HG03039 (cell line): Measurements from ENCODE around the gene ZDHHC14.

Experiments used
- ATAC-seq: cut with Tn5 transposase; IDR thresholded peaks from one replicate; pipeline ENCODE4 v1.9.1; 2021; ENCODE audit warnings: mild to moderate bottlenecking, moderate library complexity; ENCODE audit not compliant: unreplicated experiment

ZDHHC14 gene

GRCh38 chr6:157609556-157609955, 228.6 kb downstream of the ZDHHC14 start:
- no peak for ATAC-seq

GRCh38 chr6:157610451-157610999, 229.5 kb downstream of the ZDHHC14 start:
- ATAC-seq: no peak

DNA sequence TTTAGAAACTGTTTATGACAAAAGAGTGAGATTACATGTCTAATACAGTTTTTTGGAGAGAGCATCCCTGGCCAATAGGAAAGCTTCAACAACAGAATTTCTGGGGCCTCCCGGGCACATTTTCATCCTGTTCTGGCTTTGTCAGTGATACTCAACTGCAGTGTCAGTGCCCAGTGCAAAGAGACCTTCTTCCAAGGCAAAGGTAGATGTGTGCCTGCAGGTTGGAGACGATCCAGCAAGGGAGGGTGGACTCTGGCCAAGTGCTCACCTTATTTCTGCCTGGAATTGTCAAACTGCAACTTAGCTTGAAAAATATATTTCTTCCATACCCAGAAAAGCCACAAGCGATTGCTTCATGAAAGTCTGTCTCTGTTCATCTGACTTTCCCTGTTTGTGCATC, 230.4 kb downstream of the ZDHHC14 start:
- no peak for ATAC-seq

GRCh38 chr6:157613011-157613522, 232.1 kb downstream of the ZDHHC14 start:
- ATAC-seq: no peak

DNA sequence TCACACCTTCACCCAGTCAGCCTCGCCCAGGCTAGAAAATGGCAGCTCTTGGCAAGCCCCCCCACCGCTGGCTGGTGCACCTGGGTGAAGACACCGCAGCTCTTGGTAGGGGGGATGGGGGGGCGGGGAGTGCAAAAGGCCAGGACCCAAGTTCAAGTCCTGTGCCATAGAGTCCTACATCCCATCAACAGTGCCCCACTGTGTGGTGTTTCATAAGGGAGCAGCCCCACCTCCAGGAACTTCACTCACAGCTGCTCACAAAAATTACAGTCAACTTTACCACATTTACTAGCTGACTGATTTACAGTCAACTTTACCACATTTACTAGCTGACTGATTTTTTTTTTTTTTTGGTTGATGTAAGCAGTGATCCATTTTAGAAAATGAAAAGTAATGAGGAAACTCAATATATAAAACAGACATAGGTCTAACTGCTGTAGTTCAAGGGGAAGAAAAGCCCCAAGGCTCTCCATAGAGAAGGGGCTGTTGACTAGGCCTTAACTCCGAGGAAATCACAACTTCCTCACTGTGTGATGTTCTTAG, 233.1 kb downstream of the ZDHHC14 start:
- ATAC-seq: no peak

DNA sequence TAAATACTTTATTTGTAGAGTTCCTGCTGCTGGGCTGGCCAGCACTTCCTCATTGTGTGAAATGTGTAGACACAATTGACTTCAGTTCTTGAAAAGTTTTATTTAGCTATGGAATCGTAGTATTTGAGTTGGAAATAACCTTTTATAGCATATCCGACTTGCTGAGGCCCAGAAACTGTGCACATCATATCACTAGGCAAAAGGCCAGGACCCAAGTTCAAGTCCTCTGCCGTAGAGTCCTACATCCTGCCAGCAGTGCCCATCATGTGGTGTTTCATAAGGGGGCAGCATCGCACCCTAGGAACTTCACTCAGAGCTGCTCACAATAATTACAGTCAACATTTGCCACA, 234.4 kb downstream of the ZDHHC14 start:
- no peak for ATAC-seq

DNA sequence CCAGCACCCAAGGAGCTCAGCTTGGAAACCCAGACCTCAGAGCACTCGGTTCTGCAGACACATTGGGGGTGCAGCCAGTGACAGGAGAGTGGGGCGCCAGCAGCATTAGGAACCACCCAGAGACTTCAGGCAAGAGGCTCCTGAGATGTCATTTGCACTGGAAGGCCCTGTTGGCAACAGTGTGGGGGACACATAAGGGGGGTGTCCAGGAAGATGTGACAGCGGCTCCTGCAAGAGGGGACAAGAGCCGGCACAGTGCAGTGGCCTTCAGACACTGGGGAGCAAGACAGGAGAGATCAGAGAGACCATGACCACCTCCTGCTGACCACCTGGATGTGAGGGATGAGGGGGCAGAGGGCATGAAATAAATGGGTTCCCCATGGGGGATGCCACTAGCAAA, 235.0 kb downstream of the ZDHHC14 start:
- ATAC-seq: no peak

DNA sequence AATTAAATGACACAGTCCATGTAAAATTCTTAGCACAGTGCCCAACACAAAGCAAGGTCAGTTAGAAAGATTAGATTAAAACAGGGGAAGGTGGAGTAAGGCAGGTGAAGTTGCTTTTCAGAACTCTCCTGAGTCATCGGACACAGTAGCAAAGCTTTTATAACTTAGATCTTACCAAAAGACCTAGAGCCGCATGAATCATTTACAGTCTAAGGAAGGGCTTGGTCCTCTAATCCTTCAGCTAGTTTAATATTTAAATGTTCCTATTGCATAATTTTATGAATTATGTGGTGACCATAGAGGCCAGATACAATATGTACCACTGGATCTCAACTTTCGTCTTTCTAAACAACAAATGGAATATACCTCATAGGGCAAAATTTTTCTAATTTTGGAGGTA, 240.0 kb downstream of the ZDHHC14 start:
- ATAC-seq: no peak

DNA sequence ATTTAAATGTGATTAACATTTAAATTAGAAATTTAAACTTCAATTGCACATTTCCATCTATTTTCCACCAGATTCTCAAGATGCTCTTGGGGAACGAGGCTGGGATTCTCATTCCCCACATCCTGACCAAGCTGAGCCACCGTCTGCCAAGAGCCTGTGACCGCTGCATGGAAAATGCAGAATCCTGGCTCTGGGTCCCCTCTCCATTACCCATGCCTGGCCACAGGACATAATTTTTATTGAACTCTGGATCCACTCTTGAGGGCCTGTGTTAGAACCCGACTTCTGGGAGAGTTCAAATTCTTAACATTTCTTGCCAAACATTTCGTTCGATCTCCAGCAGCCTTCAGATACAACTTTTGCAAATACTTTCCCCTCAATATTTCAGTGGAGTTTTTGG, 240.4 kb downstream of the ZDHHC14 start:
- no peak for ATAC-seq

GRCh38 chr6:157622427-157622826, 241.4 kb downstream of the ZDHHC14 start:
- ATAC-seq: no peak

DNA sequence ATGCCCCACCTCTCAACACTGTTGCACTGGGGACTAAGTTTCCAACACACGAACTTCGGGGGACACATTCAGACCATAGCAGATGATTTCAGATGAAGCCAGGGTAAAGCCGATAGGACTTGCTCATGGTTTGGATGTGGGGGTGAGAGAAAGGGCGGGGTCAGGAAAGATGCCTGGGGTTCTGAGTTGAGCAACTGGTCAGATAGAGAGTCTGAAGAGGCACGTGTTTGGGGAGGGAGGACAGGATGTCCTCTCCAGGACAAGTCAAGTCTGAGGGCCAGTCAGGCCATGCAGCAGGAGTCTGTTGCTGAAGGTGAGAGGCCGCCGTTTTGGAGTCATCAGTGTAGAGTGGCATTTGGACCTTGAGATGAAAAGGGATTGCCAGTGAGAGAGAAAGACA, 244.1 kb downstream of the ZDHHC14 start:
- no peak for ATAC-seq

DNA sequence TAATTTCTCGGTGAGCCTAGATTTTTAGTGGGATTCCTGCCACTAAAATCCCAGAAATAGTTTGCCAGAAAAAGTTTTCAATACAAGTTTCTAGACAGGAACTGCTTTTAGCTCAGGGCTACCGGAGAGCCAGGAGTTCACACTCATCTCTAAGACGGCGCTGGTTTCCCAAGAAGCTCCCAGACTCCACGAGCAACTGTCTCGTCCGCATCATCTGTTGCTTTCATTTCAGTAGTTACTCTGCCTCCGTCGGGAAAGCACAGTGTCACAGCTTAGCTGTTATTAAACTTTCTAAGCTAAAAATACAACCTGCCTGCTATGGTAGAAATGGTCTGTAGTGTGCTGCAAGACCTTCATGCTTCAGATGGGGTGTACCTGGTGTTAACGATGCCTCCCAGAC, 244.8 kb downstream of the ZDHHC14 start:
- no peak for ATAC-seq

DNA sequence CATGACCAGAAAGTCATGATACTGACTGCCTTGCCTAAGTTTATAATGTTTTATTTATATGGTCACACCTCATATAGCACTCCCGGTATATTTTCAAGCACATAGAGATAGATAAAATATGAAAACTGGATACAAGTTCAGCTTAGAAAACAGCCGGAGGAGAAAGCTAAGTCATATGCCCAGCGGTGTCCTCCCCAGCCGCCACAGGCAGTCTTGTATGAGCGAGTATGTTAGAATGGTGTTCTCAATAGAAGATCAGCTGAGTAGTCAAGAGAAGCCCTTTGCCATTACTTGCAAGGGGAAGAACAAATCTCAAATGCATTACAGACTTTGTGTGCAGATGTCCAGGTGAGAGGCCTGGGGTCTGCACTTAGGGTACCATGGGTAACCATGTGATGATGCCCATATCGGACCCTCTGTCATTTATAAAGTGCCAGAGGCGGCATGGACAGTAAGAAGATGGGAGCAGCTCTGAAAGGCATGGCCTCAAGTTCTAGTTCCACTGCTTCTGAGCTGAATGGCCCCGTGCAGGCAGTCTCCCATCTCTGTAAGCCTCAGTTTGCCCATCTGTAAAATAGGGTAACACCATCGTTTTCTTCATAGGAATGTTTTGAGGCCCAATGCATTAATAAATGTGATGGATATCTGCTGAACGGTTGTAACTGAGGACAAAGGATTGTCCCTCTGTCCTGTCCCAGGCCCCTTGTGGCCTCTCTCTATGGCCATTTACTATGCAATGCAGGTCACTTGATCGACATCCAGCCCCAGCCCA, 246.4 kb downstream of the ZDHHC14 start:
- no peak for ATAC-seq

- no peak for ATAC-seq
Measured at GRCh38 chr6:157628463-157628862, 247.5 kb downstream of the ZDHHC14 start.

- no peak for ATAC-seq
Measured at GRCh38 chr6:157629220-157629619, 248.2 kb downstream of the ZDHHC14 start.

DNA sequence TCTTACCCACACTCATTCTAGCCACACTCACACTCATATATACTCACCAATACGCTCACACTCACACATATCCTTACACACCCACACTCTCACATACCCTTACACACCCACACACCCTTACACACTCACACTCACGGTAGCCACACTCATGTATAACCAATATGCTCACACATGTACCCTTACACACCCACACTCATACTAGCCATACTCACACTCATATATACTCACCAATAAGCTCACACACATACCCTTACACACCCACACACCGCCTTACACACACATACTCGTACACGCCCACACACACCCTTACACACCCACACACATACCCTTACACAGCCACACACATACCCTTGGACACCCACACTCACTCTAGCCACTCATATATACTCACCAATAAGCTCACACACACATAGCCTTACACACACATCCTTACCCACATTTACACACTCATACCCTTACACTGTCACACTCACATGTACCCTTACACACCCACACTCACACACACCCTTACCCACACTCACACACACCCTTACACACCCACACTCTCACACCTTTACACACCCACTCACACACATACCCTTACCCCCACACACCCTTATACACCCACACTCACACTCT, 249.6 kb downstream of the ZDHHC14 start:
- no peak for ATAC-seq

DNA sequence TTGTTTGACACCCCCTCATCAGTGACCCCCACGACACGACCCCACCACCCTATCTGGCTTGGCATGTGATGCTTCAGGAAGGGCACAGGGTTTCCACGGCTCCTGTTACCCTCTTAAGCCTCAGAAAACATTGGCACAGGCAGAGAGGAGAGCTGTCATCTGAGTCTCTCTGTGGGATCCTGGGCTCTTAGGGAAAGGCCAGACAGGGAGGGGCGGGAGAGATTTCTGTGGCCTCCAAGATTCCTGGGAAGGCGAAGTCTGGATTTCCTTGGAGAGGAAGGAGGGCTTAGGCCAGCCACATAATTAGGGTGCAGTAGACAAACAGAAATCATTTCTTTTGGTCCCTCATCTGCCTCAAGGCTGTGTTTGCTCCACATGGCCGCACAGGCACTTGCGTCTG, 250.4 kb downstream of the ZDHHC14 start:
- ATAC-seq: no peak

DNA sequence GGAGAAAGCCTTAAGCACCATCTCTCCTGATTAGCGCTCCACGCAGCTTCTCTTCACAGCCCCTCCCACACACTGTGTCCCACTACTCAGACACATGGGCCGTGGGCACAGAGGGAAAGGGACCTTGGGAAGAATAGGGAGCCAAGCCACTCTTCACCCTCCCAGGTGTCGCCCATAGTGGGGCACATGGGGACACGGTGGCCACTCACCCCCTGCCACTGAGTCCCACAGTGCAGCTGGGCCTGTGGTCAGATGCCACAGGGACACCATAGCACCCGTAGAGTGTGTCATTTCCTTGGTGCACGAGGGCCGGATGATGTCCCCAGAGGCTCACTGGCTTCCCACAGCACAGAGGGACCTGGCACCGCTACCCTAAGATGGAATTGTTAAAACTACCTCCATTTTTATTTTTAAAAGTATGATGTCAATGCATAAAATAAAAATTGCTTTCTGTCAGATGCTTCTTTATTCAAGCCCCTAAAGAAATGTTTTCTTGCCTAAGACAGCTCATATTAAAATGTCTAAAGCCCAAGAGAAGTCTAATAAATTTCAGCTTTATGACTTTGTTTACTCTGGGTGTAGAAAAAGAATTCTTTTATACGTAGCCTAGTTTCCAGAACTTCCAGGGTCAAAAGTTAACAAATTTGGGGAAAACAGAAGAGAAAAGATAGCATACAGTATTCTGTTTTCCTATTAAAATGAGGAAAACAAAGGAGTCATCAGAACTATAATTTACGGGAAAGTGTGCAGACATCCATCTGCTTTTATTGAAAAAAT, 251.0 kb downstream of the ZDHHC14 start:
- ATAC-seq: no peak

GRCh38 chr6:157632821-157633220, 251.8 kb downstream of the ZDHHC14 start:
- no peak for ATAC-seq

DNA sequence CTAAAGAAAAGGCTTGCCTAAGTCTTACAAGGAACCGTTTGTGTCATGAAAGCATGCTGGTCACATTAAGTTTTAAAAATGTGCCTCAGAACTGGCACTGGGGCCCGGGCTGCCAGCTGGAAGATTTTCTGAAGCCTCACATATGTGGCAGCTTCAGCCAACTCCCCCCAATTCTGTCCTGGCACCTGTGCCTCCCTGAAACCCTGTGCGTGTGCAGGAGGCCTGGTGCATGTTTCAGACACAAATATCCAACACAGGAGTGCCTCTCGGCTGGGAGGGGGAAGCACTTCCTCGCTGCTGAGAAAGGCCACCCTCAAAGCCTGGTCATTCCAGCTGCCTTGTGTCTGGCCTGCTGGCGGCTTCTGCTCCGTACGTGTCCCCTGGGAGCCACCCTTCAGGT, 253.6 kb downstream of the ZDHHC14 start:
- no peak for ATAC-seq
